Measurements from ENCODE around the gene GCK.

DNA sequence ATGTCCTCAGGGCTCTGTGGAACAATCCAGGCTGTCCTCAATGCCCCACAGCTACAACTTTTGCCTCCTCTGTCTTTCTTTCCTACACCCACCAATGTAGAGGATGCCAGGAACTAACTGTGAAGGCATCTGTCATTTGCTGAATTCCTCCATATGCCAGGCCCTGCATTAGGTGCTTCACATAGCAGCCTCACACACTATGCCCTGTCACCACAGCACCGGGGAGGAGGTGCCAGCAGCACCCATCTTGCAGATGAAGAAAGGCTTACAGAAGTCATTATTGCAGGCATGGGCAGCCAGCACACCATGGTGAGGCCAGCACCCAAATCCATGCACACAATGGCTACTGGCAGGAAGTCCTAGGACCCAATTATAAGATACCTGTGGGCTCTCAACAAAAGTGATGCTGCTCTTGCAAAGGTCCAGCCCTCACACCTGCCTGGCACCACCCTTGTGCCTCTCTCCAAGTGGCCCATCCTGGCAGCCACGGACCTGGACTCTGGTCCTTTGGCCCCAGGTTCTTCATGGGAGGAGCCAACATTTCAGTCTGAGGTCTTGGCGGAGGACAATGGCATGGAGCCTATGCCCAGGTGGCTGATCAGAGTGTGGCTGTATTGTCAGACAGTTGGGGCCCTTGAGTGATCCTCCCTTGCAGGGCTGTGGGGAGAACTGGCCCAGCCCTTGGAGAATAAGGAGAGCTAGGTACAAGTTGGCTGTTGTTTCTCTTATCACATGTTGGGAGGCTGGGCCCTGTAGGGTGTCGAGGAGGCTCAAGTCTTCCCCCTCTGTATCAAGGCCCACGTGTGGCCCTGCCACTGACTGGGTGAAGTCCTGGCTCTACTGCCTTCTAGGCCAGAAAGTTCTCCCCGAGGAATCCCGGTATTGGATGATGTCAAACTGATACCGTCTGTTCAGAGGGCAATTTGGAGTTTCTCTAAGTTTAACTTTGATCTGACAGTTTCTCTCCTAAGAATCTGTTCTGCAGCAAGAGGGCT lies 33.8 kb downstream of the GCK start:
- no peak for TF ChIP-seq POLR2A (IDR thresholded peaks at IDR 0.05)
- TF ChIP-seq, protein P1, sequence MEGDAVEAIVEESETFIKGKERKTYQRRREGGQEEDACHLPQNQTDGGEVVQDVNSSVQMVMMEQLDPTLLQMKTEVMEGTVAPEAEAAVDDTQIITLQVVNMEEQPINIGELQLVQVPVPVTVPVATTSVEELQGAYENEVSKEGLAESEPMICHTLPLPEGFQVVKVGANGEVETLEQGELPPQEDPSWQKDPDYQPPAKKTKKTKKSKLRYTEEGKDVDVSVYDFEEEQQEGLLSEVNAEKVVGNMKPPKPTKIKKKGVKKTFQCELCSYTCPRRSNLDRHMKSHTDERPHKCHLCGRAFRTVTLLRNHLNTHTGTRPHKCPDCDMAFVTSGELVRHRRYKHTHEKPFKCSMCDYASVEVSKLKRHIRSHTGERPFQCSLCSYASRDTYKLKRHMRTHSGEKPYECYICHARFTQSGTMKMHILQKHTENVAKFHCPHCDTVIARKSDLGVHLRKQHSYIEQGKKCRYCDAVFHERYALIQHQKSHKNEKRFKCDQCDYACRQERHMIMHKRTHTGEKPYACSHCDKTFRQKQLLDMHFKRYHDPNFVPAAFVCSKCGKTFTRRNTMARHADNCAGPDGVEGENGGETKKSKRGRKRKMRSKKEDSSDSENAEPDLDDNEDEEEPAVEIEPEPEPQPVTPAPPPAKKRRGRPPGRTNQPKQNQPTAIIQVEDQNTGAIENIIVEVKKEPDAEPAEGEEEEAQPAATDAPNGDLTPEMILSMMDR (IDR thresholded peaks at IDR 0.05) = no peak

Measured in heart left ventricle (tissue), 13 donors.